NCI-H1105 treated with DMSO at 0.1 percent for 48 hours (cell line): ENCODE measurements around the gene ACAA1.

Experiments
- DNase-seq: peaks from one replicate; lab custom pipeline; 2025; lab: John Stamatoyannopoulos, UW

Gene ACAA1

GRCh38 chr3:38118421-38119247 lies 18.3 kb downstream of the ACAA1 start:
- no peak for DNase-seq

- peak; percentile 23 for DNase-seq
Measured at GRCh38 chr3:38117748-38118420, 19.0 kb downstream of the ACAA1 start.

GRCh38 chr3:38117163-38117716 lies 19.7 kb downstream of the ACAA1 start:
- no peak for DNase-seq

GRCh38 chr3:38116471-38117162 lies 20.3 kb downstream of the ACAA1 start:
- DNase-seq = no peak

GRCh38 chr3:38115645-38116427 lies 21.1 kb downstream of the ACAA1 start:
- no peak for DNase-seq

GRCh38 chr3:38114875-38115644 lies 21.9 kb downstream of the ACAA1 start:
- no peak for DNase-seq

GRCh38 chr3:38114052-38114874 lies 22.7 kb downstream of the ACAA1 start:
- no peak for DNase-seq

GRCh38 chr3:38112378-38112761 lies 24.6 kb downstream of the ACAA1 start:
- DNase-seq = no peak

GRCh38 chr3:38111696-38112377 lies 25.1 kb downstream of the ACAA1 start:
- DNase-seq = no peak

- DNase-seq = no peak
Measured at GRCh38 chr3:38111201-38111600, 25.7 kb downstream of the ACAA1 start.

- no peak for DNase-seq
Measured at GRCh38 chr3:38110314-38111050, 26.4 kb downstream of the ACAA1 start.

- DNase-seq = no peak
Measured at GRCh38 chr3:38109580-38110313, 27.2 kb downstream of the ACAA1 start.

- no peak for DNase-seq
Measured at GRCh38 chr3:38108649-38109579, 28.0 kb downstream of the ACAA1 start.

GRCh38 chr3:38107911-38108648 lies 28.8 kb downstream of the ACAA1 start:
- DNase-seq = no peak

GRCh38 chr3:38105525-38105924 lies 31.4 kb downstream of the ACAA1 start:
- DNase-seq = no peak

- no peak for DNase-seq
Measured at GRCh38 chr3:38102444-38102814, 34.5 kb downstream of the ACAA1 start.
